Epidermal melanocyte (primary cell): ENCODE data around the gene PYM1.
"Not testable (repeated sequence)": the region's sequence is repeated elsewhere in the genome, so short reads cannot be mapped to it uniquely, and the experiment has no call there.

Experiments used
- DNase-seq: peaks from one replicate; pipeline ENCODE4 v3.0.0; 2011; ENCODE audit warnings: low spot score; ENCODE audit not compliant: insufficient read length

The PYM1 gene

GRCh38 chr12:55940065-55940732, 12.5 kb upstream of the PYM1 start:
- peak; percentile 81 for DNase-seq

GRCh38 chr12:55938826-55939501, 11.3 kb upstream of the PYM1 start:
- DNase-seq: no peak

- no peak for DNase-seq
Observed at GRCh38 chr12:55937981-55938380, 10.3 kb upstream of the PYM1 start.

- no peak for DNase-seq
Observed at GRCh38 chr12:55935738-55936151, 8.1 kb upstream of the PYM1 start.

GRCh38 chr12:55934773-55935172, 7.1 kb upstream of the PYM1 start:
- no peak for DNase-seq

- DNase-seq: no peak
Observed at GRCh38 chr12:55933799-55934742, 6.4 kb upstream of the PYM1 start.

GRCh38 chr12:55933169-55933798, 5.6 kb upstream of the PYM1 start:
- DNase-seq: no peak

- no peak for DNase-seq
Observed at GRCh38 chr12:55932551-55932910, 4.8 kb upstream of the PYM1 start.

- no peak for DNase-seq
Observed at GRCh38 chr12:55931780-55932550, 4.3 kb upstream of the PYM1 start.

- DNase-seq: no peak
Observed at GRCh38 chr12:55931317-55931779, 3.7 kb upstream of the PYM1 start.

GRCh38 chr12:55930771-55931316, 3.1 kb upstream of the PYM1 start, which contains the start of gene DGKA:
Gene DGKA, plus strand, starts transcription at chr12:55931162. Its CDS starts 5,342 bp downstream, at chr12:55936504.
- peak; percentile 59 for DNase-seq

- DNase-seq: no peak
Observed at GRCh38 chr12:55929306-55929791, 1.7 kb upstream of the PYM1 start.

- peak; percentile 98 for DNase-seq
Observed at GRCh38 chr12:55926738-55927587, 731 bp downstream of the PYM1 start.

GRCh38 chr12:55925870-55926737, 1.6 kb downstream of the PYM1 start:
- no peak for DNase-seq

- no peak for DNase-seq
Observed at GRCh38 chr12:55925371-55925770, 2.3 kb downstream of the PYM1 start.

- not testable (repeated sequence) for DNase-seq
Observed at GRCh38 chr12:55923648-55924047, 4.0 kb downstream of the PYM1 start.

GRCh38 chr12:55922126-55922525, 5.6 kb downstream of the PYM1 start:
- no peak for DNase-seq

GRCh38 chr12:55919032-55919431, 8.7 kb downstream of the PYM1 start:
- not testable (repeated sequence) for DNase-seq
